HepG2 (cell line): ENCODE data around the gene SIX5. TPM values are rescaled to one million over a fixed set of nuclear protein-coding genes. Genes with fewer than 3 reads are reported as not detected.

Experiments
- ARID2 ChIP-seq: sonication (generic); formaldehyde crosslinking; IDR thresholded peaks from 2 replicates; pipeline ENCODE4 v1.8.1; 2022; ENCODE audit warnings: mild to moderate bottlenecking, missing genetic modification reagents, borderline replicate concordance
- BHLHE40 ChIP-seq: IDR thresholded peaks from 2 replicates; pipeline ENCODE4 v1.6.1; 2011; ENCODE audit warnings: low read length, improper control_type of control experiment
- EP300 ChIP-seq, 3 experiments: sonication (generic) in 1 of 3; formaldehyde crosslinking in 1 of 3; IDR thresholded peaks; 2 replicates each; pipeline versions ENCODE4 v1.5.1 to v1.6.1; 2011 to 2020; ENCODE audit warnings: low read depth in 2 of 3, low read length in 2 of 3, borderline replicate concordance in 1 of 3, improper control_type of control experiment in 1 of 3, mild to moderate bottlenecking in 1 of 3, missing genetic modification reagents in 1 of 3, moderate library complexity in 1 of 3
- ESRRA ChIP-seq: sonication (generic); formaldehyde crosslinking; IDR thresholded peaks from 2 replicates; pipeline ENCODE4 v1.5.1; 2020; ENCODE audit warnings: mild to moderate bottlenecking, low read depth, missing genetic modification reagents
- MED8 ChIP-seq: sonication (generic); formaldehyde crosslinking; IDR thresholded peaks from 2 replicates; pipeline ENCODE4 v1.8.1; 2023; ENCODE audit warnings: mild to moderate bottlenecking, missing genetic modification reagents; ENCODE audit not compliant: insufficient replicate concordance
- MIXL1 ChIP-seq: IDR thresholded peaks from 2 replicates; pipeline ENCODE4 v1.6.1; 2016
- RELA ChIP-seq: sonication (generic); formaldehyde crosslinking; IDR thresholded peaks from 2 replicates; pipeline ENCODE4 v1.4.0; 2020; ENCODE audit warnings: missing genetic modification reagents
- RXRA ChIP-seq: sonication (generic); formaldehyde crosslinking; IDR thresholded peaks from 2 replicates; pipeline ENCODE4 v1.5.1; 2020; ENCODE audit warnings: missing genetic modification reagents
- SP4 ChIP-seq: sonication (generic); formaldehyde crosslinking; IDR thresholded peaks from 2 replicates; pipeline ENCODE4 v1.8.1; 2023; ENCODE audit warnings: mild to moderate bottlenecking, missing genetic modification reagents
- TGIF2 ChIP-seq: IDR thresholded peaks from 2 replicates; pipeline ENCODE4 v1.6.1; 2016; ENCODE audit warnings: control low read depth, missing compliant biosample characterization
- ZNF101 ChIP-seq: sonication (generic); formaldehyde crosslinking; IDR thresholded peaks from 2 replicates; pipeline ENCODE4 v1.4.0; 2020; ENCODE audit warnings: mild to moderate bottlenecking, low read depth, missing genetic modification reagents, borderline replicate concordance
- ZNF549 ChIP-seq: sonication (generic); formaldehyde crosslinking; IDR thresholded peaks from 2 replicates; pipeline ENCODE4 v1.5.0; 2020; ENCODE audit warnings: missing genetic modification reagents
- ZNF766 ChIP-seq: sonication (generic); formaldehyde crosslinking; IDR thresholded peaks from 2 replicates; pipeline ENCODE4 v1.5.0; 2020; ENCODE audit warnings: missing genetic modification reagents, borderline replicate concordance
- ZSCAN29 ChIP-seq: sonication (generic); formaldehyde crosslinking; conservative IDR thresholded peaks from 2 replicates; pipeline ENCODE4 v1.4.0; 2020; ENCODE audit warnings: mild to moderate bottlenecking, missing genetic modification reagents
- polyA plus RNA-seq, 8 experiments: library from polyadenylated mRNA; depleted of rRNA in 3 of 8; stranded (reverse) in 7 of 8; unstranded in 1 of 8; fragments of >200 nt; fragmentation: Illumina TruSeq in 4 of 8; extraction: Trizol in 4 of 8; gene quantifications; 2 replicates each; pipeline versions ENCODE4 v1.2.1 to v1.2.3, GENCODE V29; 2011 to 2016; ENCODE audit warnings: low read depth in 4 of 8, missing spikeins in 1 of 8, mixed read lengths in 1 of 8; ENCODE audit not compliant: insufficient read depth in 1 of 8
- total RNA-seq, 5 experiments: library from RNA; depleted of rRNA; stranded (reverse); fragments of >200 nt; fragmentation: Illumina TruSeq; extraction: Trizol; gene quantifications; 2 replicates each; pipeline ENCODE4 v1.2.3, GENCODE V29; 2016; ENCODE audit warnings: low read depth in 1 of 5
- TF ChIP-seq, protein P1 (sequence below): sonication (generic); formaldehyde crosslinking; IDR thresholded peaks from 2 replicates; pipeline ENCODE4 v1.4.0; 2020; ENCODE audit warnings: missing genetic modification reagents, borderline replicate concordance
- TF ChIP-seq, protein P2 (sequence below): sonication (generic); formaldehyde crosslinking; IDR thresholded peaks from 2 replicates; pipeline ENCODE4 v1.4.0; 2020; ENCODE audit warnings: missing genetic modification reagents
- TF ChIP-seq, protein P3 (sequence below): sonication (generic); formaldehyde crosslinking; IDR thresholded peaks from 2 replicates; pipeline ENCODE4 v1.4.0; 2020; ENCODE audit warnings: missing genetic modification reagents
- TF ChIP-seq, protein P4 (sequence below): sonication (generic); formaldehyde crosslinking; IDR thresholded peaks from 2 replicates; pipeline ENCODE4 v1.8.1; 2022; ENCODE audit warnings: low read depth, mild to moderate bottlenecking, missing genetic modification reagents

SIX5 gene
- total and polyA plus RNA-seq, 2 of the 13 experiments (the other 11 are each of a cell fraction or from before 2014, with no cell fraction given), result 7.7 to 10.5 TPM

- TF ChIP-seq EP300 (IDR thresholded peaks at IDR 0.05; ENCODE audit: low read depth in 2 of 2, low read length in 2 of 2) (peak in 1 of 2 experiments; percentile 5; a peak in 1 of 4 replicates), EP300 (CRISPR knock-in tag; IDR thresholded peaks at IDR 0.05; ENCODE audit: borderline replicate concordance) (no peak), ZNF549 (CRISPR knock-in tag) (no peak), MIXL1 (CRISPR knock-in tag) (peak; percentile 3; the same call in 1 of the 2 replicates), ZNF766 (peak; percentile 70; the same call in 1 of the 2 replicates), SP4 (CRISPR knock-in tag) (peak; percentile 86), ZNF101 (CRISPR knock-in tag) (no peak), RELA (CRISPR knock-in tag) (no peak), ARID2 (CRISPR knock-in tag) (no peak), RXRA (peak; percentile 60; the same call in 1 of the 2 replicates), ZSCAN29 (CRISPR knock-in tag) (0 out of 2 replicates have a peak, but pooled peaks have one; percentile 55), ESRRA (CRISPR knock-in tag) (0 out of 2 replicates have a peak, but pooled peaks have one; percentile 6), MED8 (peak; percentile 13), BHLHE40 (peak; percentile 76; the same call in 1 of the 2 replicates), TGIF2 (CRISPR knock-in tag) (no peak; the same call in none of the 2 replicates)
- TF ChIP-seq, protein P1, sequence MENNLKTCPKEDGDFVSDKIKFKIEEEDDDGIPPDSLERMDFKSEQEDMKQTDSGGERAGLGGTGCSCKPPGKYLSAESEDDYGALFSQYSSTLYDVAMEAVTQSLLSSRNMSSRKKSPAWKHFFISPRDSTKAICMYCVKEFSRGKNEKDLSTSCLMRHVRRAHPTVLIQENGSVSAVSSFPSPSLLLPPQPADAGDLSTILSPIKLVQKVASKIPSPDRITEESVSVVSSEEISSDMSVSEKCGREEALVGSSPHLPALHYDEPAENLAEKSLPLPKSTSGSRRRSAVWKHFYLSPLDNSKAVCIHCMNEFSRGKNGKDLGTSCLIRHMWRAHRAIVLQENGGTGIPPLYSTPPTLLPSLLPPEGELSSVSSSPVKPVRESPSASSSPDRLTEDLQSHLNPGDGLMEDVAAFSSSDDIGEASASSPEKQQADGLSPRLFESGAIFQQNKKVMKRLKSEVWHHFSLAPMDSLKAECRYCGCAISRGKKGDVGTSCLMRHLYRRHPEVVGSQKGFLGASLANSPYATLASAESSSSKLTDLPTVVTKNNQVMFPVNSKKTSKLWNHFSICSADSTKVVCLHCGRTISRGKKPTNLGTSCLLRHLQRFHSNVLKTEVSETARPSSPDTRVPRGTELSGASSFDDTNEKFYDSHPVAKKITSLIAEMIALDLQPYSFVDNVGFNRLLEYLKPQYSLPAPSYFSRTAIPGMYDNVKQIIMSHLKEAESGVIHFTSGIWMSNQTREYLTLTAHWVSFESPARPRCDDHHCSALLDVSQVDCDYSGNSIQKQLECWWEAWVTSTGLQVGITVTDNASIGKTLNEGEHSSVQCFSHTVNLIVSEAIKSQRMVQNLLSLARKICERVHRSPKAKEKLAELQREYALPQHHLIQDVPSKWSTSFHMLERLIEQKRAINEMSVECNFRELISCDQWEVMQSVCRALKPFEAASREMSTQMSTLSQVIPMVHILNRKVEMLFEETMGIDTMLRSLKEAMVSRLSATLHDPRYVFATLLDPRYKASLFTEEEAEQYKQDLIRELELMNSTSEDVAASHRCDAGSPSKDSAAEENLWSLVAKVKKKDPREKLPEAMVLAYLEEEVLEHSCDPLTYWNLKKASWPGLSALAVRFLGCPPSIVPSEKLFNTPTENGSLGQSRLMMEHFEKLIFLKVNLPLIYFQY (CRISPR knock-in tag), result peak; percentile 64; the same call in 1 of the 2 replicates
- TF ChIP-seq, protein P2, sequence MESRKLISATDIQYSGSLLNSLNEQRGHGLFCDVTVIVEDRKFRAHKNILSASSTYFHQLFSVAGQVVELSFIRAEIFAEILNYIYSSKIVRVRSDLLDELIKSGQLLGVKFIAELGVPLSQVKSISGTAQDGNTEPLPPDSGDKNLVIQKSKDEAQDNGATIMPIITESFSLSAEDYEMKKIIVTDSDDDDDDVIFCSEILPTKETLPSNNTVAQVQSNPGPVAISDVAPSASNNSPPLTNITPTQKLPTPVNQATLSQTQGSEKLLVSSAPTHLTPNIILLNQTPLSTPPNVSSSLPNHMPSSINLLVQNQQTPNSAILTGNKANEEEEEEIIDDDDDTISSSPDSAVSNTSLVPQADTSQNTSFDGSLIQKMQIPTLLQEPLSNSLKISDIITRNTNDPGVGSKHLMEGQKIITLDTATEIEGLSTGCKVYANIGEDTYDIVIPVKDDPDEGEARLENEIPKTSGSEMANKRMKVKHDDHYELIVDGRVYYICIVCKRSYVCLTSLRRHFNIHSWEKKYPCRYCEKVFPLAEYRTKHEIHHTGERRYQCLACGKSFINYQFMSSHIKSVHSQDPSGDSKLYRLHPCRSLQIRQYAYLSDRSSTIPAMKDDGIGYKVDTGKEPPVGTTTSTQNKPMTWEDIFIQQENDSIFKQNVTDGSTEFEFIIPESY (CRISPR knock-in tag), result peak; percentile 12; the same call in 1 of the 2 replicates
- TF ChIP-seq, protein P3, sequence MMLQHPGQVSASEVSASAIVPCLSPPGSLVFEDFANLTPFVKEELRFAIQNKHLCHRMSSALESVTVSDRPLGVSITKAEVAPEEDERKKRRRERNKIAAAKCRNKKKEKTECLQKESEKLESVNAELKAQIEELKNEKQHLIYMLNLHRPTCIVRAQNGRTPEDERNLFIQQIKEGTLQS (CRISPR knock-in tag), result no peak
- TF ChIP-seq, protein P4, sequence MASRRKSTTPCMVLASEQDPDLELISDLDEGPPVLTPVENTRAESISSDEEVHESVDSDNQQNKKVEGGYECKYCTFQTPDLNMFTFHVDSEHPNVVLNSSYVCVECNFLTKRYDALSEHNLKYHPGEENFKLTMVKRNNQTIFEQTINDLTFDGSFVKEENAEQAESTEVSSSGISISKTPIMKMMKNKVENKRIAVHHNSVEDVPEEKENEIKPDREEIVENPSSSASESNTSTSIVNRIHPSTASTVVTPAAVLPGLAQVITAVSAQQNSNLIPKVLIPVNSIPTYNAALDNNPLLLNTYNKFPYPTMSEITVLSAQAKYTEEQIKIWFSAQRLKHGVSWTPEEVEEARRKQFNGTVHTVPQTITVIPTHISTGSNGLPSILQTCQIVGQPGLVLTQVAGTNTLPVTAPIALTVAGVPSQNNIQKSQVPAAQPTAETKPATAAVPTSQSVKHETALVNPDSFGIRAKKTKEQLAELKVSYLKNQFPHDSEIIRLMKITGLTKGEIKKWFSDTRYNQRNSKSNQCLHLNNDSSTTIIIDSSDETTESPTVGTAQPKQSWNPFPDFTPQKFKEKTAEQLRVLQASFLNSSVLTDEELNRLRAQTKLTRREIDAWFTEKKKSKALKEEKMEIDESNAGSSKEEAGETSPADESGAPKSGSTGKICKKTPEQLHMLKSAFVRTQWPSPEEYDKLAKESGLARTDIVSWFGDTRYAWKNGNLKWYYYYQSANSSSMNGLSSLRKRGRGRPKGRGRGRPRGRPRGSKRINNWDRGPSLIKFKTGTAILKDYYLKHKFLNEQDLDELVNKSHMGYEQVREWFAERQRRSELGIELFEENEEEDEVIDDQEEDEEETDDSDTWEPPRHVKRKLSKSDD (CRISPR knock-in tag), result 0 out of 2 replicates have a peak, but pooled peaks have one; percentile 49
Measured at GRCh38 chr19:45770192-45771101, 1.4 kb upstream of the SIX5 start (continued).
